GM12801 (cell line): ENCODE data around the gene APPL1.

Experiments
- CTCF ChIP-seq: IDR thresholded peaks from one replicate; pipeline ENCODE4 v1.5.1; 2011; ENCODE audit warnings: control low read depth; ENCODE audit not compliant: insufficient read length; ENCODE audit errors: extremely low read depth

Gene APPL1

GRCh38 chr3:57244946-57245345 is 17.4 kb downstream of the APPL1 start:
- TF ChIP-seq CTCF: no peak

- no peak for TF ChIP-seq CTCF
Measured at GRCh38 chr3:57252404-57252803, 24.9 kb downstream of the APPL1 start.

GRCh38 chr3:57256844-57257243 is 29.3 kb downstream of the APPL1 start:
- no peak for TF ChIP-seq CTCF

GRCh38 chr3:57257678-57258077 is 30.1 kb downstream of the APPL1 start:
- TF ChIP-seq CTCF: no peak

GRCh38 chr3:57261119-57261518 is 33.6 kb downstream of the APPL1 start:
- no peak for TF ChIP-seq CTCF

GRCh38 chr3:57261929-57262328 is 34.4 kb downstream of the APPL1 start:
- TF ChIP-seq CTCF: no peak

- no peak for TF ChIP-seq CTCF
Measured at GRCh38 chr3:57268416-57268815, 40.9 kb downstream of the APPL1 start.

- no peak for TF ChIP-seq CTCF
Measured at GRCh38 chr3:57274845-57275244, 47.3 kb downstream of the APPL1 start.
